Activated T-cell treated with anti-CD3 and anti-CD28 coated beads, Interleukin-2, amount 50 U/mL, for 72 hours (primary cell): ENCODE data around the gene PFKFB2. TPM values are rescaled to one million over a fixed set of nuclear protein-coding genes. Genes with fewer than 3 reads are reported as not detected.

Experiments
- ATAC-seq, 2 donors: fragments of 150-1000 bp; cut with Tn5 transposase; replicated peaks in 1 of 2; 2 replicates each; pipeline ENCODE4 v1.10.0; 2021; ENCODE audit warnings: moderate library complexity in 2 of 2, mild to moderate bottlenecking in 1 of 2
- DNase-seq, 2 donors: peaks; one replicate each; pipeline ENCODE4 v3.0.0; 2021 to 2022; ENCODE audit warnings: mixed read lengths in 1 of 2
- H3K27ac Mint-ChIP-seq: one replicate; pipeline ENCODE4 v1.8.0; 2022; ENCODE audit warnings: mild to moderate bottlenecking, moderate library complexity, mixed read lengths
- H3K27me3 Mint-ChIP-seq: one replicate; pipeline ENCODE4 v1.8.0; 2022; ENCODE audit warnings: low read depth, mixed read lengths
- H3K36me3 Mint-ChIP-seq, 2 donors: one replicate each; pipeline ENCODE4 v1.8.0; 2022; ENCODE audit warnings: mixed read lengths in 2 of 2, mild to moderate bottlenecking in 1 of 2; ENCODE audit not compliant: insufficient read depth in 2 of 2
- H3K4me1 Mint-ChIP-seq: one replicate; pipeline ENCODE4 v1.8.0; 2022; ENCODE audit warnings: low read depth, mixed read lengths
- H3K4me3 Mint-ChIP-seq, 2 donors: one replicate each; pipeline ENCODE4 v1.8.0; 2022; ENCODE audit warnings: mild to moderate bottlenecking in 2 of 2, mixed read lengths in 2 of 2, moderate library complexity in 2 of 2
- H3K9me3 Mint-ChIP-seq, 2 donors: one replicate each; pipeline ENCODE4 v1.8.0; 2022; ENCODE audit warnings: mixed read lengths in 2 of 2
- total RNA-seq, 2 donors: library from RNA; stranded (reverse); gene quantifications; one replicate each; pipeline ENCODE4 v1.2.3, GENCODE V29; 2022

Gene PFKFB2
- total RNA-seq, 2 donors from 2014 or later: 4.6 to 6.9 TPM

GRCh38 chr1:207017615-207018559, 35.2 kb upstream of the PFKFB2 start:
- H3K27ac Mint-ChIP-seq: no peak overlapping the region
- H3K36me3 Mint-ChIP-seq: no peaks in the 10 kb centered on the region
- ATAC-seq (no peak), DNase-seq (no peak)
- H3K4me3 Mint-ChIP-seq: no peak overlapping the region
- no peaks in the 10 kb centered on the region for H3K9me3 Mint-ChIP-seq
- H3K27me3 Mint-ChIP-seq: peaks cover 29% of the 10 kb centered on the region
- H3K4me1 Mint-ChIP-seq: peaks cover 9% of the 10 kb centered on the region

GRCh38 chr1:207018707-207019106, 34.4 kb upstream of the PFKFB2 start:
- Mint-ChIP-seq H3K36me3 (no peaks in the 10 kb centered on the region), H3K27me3 (peaks cover 21% of the 10 kb centered on the region), H3K27ac (no peak overlapping the region), H3K4me1 (peaks cover 9% of the 10 kb centered on the region), H3K4me3 (no peak overlapping the region), H3K9me3 (no peaks in the 10 kb centered on the region)
- DNase-seq: no peak
- ATAC-seq: no peak

GRCh38 chr1:207019161-207019560, 33.9 kb upstream of the PFKFB2 start:
- ATAC-seq (no peak), DNase-seq (no peak)
- no peaks in the 10 kb centered on the region for H3K36me3 Mint-ChIP-seq
- H3K4me1 Mint-ChIP-seq: peaks cover 13% of the 10 kb centered on the region
- H3K4me3 Mint-ChIP-seq: no peak overlapping the region
- H3K27me3 Mint-ChIP-seq: peaks cover 16% of the 10 kb centered on the region
- H3K27ac Mint-ChIP-seq: no peak overlapping the region
- H3K9me3 Mint-ChIP-seq: no peaks in the 10 kb centered on the region

GRCh38 chr1:207019661-207020060, 33.4 kb upstream of the PFKFB2 start:
- H3K27me3 Mint-ChIP-seq: peaks cover 11% of the 10 kb centered on the region
- peaks cover 18% of the 10 kb centered on the region for H3K4me1 Mint-ChIP-seq
- no peak overlapping the region for H3K27ac Mint-ChIP-seq
- H3K4me3 Mint-ChIP-seq: no peak overlapping the region
- no peak for DNase-seq
- H3K9me3 Mint-ChIP-seq: no peaks in the 10 kb centered on the region
- H3K36me3 Mint-ChIP-seq: no peaks in the 10 kb centered on the region
- no peak for ATAC-seq

- Mint-ChIP-seq H3K27ac (no peak overlapping the region), H3K36me3 (no peaks in the 10 kb centered on the region), H3K4me1 (peaks cover 21% of the 10 kb centered on the region), H3K9me3 (no peaks in the 10 kb centered on the region), H3K4me3 (no peak overlapping the region), H3K27me3 (peaks cover 6% of the 10 kb centered on the region)
- DNase-seq (no peak), ATAC-seq (no peak)
Observed at GRCh38 chr1:207020065-207020708, 32.9 kb upstream of the PFKFB2 start.

GRCh38 chr1:207020709-207021107, 32.4 kb upstream of the PFKFB2 start:
- Mint-ChIP-seq H3K9me3 (no peaks in the 10 kb centered on the region), H3K27me3 (peaks cover 11% of the 10 kb centered on the region)

GRCh38 chr1:207021139-207021861, 31.8 kb upstream of the PFKFB2 start:
- peaks cover 16% of the 10 kb centered on the region for H3K4me1 Mint-ChIP-seq
- DNase-seq (no peak), ATAC-seq (peak in 1 of 2 donors; percentile 9)
- peak overlapping the region in 1 of 2 donors; percentile 14 for H3K4me3 Mint-ChIP-seq
- no peaks in the 10 kb centered on the region for H3K36me3 Mint-ChIP-seq
- H3K27ac Mint-ChIP-seq: no peak overlapping the region
- peaks cover 11% of the 10 kb centered on the region for H3K27me3 Mint-ChIP-seq
- no peaks in the 10 kb centered on the region for H3K9me3 Mint-ChIP-seq

More at GRCh38 chr1:207020709-207021107, 32.4 kb upstream of the PFKFB2 start:
- Mint-ChIP-seq H3K4me3 (peak overlapping the region in 1 of 2 donors; percentile 14), H3K36me3 (no peaks in the 10 kb centered on the region), H3K27ac (no peak overlapping the region), H3K4me1 (peaks cover 21% of the 10 kb centered on the region)
- DNase-seq (no peak), ATAC-seq (peak; percentile 27 to 69)

GRCh38 chr1:207021876-207022596, 31.0 kb upstream of the PFKFB2 start:
- H3K4me1 Mint-ChIP-seq: peaks cover 16% of the 10 kb centered on the region
- DNase-seq (no peak), ATAC-seq (no peak)
- H3K9me3 Mint-ChIP-seq: no peaks in the 10 kb centered on the region
- no peak overlapping the region for H3K4me3 Mint-ChIP-seq
- no peaks in the 10 kb centered on the region for H3K36me3 Mint-ChIP-seq
- H3K27me3 Mint-ChIP-seq: peaks cover 13% of the 10 kb centered on the region
- H3K27ac Mint-ChIP-seq: no peak overlapping the region

- no peaks in the 10 kb centered on the region for H3K9me3 Mint-ChIP-seq
- peaks cover 13% of the 10 kb centered on the region for H3K27me3 Mint-ChIP-seq
- no peak overlapping the region for H3K4me3 Mint-ChIP-seq
- H3K27ac Mint-ChIP-seq: no peak overlapping the region
- ATAC-seq (no peak), DNase-seq (no peak)
- H3K4me1 Mint-ChIP-seq: peaks cover 16% of the 10 kb centered on the region
- H3K36me3 Mint-ChIP-seq: no peaks in the 10 kb centered on the region
Observed at GRCh38 chr1:207022996-207023679, 29.9 kb upstream of the PFKFB2 start.

GRCh38 chr1:207024202-207025145, 28.6 kb upstream of the PFKFB2 start:
- Mint-ChIP-seq H3K9me3 (no peaks in the 10 kb centered on the region), H3K27me3 (peaks cover 13% of the 10 kb centered on the region), H3K27ac (no peak overlapping the region), H3K4me1 (peaks cover 16% of the 10 kb centered on the region), H3K4me3 (no peak overlapping the region), H3K36me3 (no peaks in the 10 kb centered on the region)
- ATAC-seq (peak; percentile 43 to 49), DNase-seq (no peak)

GRCh38 chr1:207025146-207025880, 27.8 kb upstream of the PFKFB2 start:
- Mint-ChIP-seq H3K9me3 (no peaks in the 10 kb centered on the region), H3K4me3 (no peak overlapping the region), H3K27me3 (peaks cover 20% of the 10 kb centered on the region), H3K4me1 (peaks cover 16% of the 10 kb centered on the region), H3K27ac (no peak overlapping the region), H3K36me3 (no peaks in the 10 kb centered on the region)
- ATAC-seq (no peak), DNase-seq (no peak)
